Loucy (cell line): ENCODE measurements around the gene CCDC6.
"Not testable (repeated sequence)": the region's sequence is repeated elsewhere in the genome, so short reads cannot be mapped to it uniquely, and the experiment has no call there.

ENCODE experiments used
- H2AFZ ChIP-seq: fragments of 200-600 bp; sonication (generic); 2 replicates; pipeline ENCODE4 v1.6.0; 2016; ENCODE audit warnings: antibody characterized with exemption, mild to moderate bottlenecking, low read length, moderate library complexity
- H3F3A ChIP-seq: fragments of 200-600 bp; 2 replicates; pipeline ENCODE4 v1.6.0; 2016; ENCODE audit warnings: antibody characterized with exemption, low read depth, mild to moderate bottlenecking
- H3K27me3 ChIP-seq: fragments of 200-600 bp; sonication (generic); 2 replicates; pipeline ENCODE4 v1.6.1; 2014; ENCODE audit warnings: low read length, mild to moderate bottlenecking; ENCODE audit not compliant: insufficient read depth, poor library complexity, severe bottlenecking
- H3K36me3 ChIP-seq: fragments of 200-600 bp; sonication (generic); 2 replicates; pipeline ENCODE4 v1.6.1; 2016; ENCODE audit warnings: low read length; ENCODE audit not compliant: insufficient read depth
- H3K4me1 ChIP-seq: fragments of 200-600 bp; sonication (generic); 2 replicates; pipeline ENCODE4 v1.5.1; 2014; ENCODE audit warnings: low read length, mild to moderate bottlenecking; ENCODE audit not compliant: insufficient read depth, poor library complexity, severe bottlenecking
- H3K4me2 ChIP-seq: fragments of 200-600 bp; sonication (generic); 2 replicates; pipeline ENCODE4 v1.6.0; 2014; ENCODE audit warnings: antibody characterized with exemption, low read length, low read depth, mild to moderate bottlenecking; ENCODE audit not compliant: poor library complexity, severe bottlenecking
- H3K4me3 ChIP-seq: fragments of 200-600 bp; sonication (generic); 2 replicates; pipeline ENCODE4 v1.5.1; 2014; ENCODE audit warnings: low read length, mild to moderate bottlenecking, mixed read lengths; ENCODE audit not compliant: poor library complexity, severe bottlenecking
- H3K79me2 ChIP-seq: fragments of 200-600 bp; sonication (generic); 2 replicates; pipeline ENCODE4 v1.6.1; 2014; ENCODE audit warnings: low read length; ENCODE audit not compliant: insufficient read depth
- H3K9ac ChIP-seq: fragments of 200-600 bp; sonication (generic); 2 replicates; pipeline ENCODE4 v1.6.0; 2014; ENCODE audit warnings: mild to moderate bottlenecking, low read depth, low read length, moderate library complexity; ENCODE audit not compliant: poor library complexity, severe bottlenecking
- H3K9me2 ChIP-seq: fragments of 200-600 bp; sonication (generic); replicated peaks from 2 replicates; pipeline ENCODE4 v1.6.1; 2016; ENCODE audit warnings: low read depth, low read length, mixed read lengths
- H3K9me3 ChIP-seq: fragments of 200-600 bp; sonication (generic); 2 replicates; pipeline ENCODE4 v1.6.1; 2014; ENCODE audit warnings: mild to moderate bottlenecking, antibody characterized with exemption, low read length, low read depth; ENCODE audit not compliant: insufficient read depth
- H4K20me1 ChIP-seq: fragments of 200-600 bp; sonication (generic); 2 replicates; pipeline ENCODE4 v1.6.0; 2014; ENCODE audit warnings: antibody characterized with exemption, low read length, mild to moderate bottlenecking; ENCODE audit not compliant: insufficient read depth, poor library complexity, severe bottlenecking
- EZH2phosphoT487 ChIP-seq: fragments of 200-600 bp; IDR thresholded peaks from 2 replicates; pipeline ENCODE4 v1.6.1; 2018; ENCODE audit warnings: antibody characterized with exemption, mild to moderate bottlenecking, moderate library complexity, borderline replicate concordance
- TF ChIP-seq, protein P1 (sequence below): fragments of 200-600 bp; sonication (generic); conservative IDR thresholded peaks from 2 replicates; pipeline ENCODE4 v1.5.1; 2014; ENCODE audit warnings: mild to moderate bottlenecking, antibody characterized with exemption, low read length

The CCDC6 gene

DNA sequence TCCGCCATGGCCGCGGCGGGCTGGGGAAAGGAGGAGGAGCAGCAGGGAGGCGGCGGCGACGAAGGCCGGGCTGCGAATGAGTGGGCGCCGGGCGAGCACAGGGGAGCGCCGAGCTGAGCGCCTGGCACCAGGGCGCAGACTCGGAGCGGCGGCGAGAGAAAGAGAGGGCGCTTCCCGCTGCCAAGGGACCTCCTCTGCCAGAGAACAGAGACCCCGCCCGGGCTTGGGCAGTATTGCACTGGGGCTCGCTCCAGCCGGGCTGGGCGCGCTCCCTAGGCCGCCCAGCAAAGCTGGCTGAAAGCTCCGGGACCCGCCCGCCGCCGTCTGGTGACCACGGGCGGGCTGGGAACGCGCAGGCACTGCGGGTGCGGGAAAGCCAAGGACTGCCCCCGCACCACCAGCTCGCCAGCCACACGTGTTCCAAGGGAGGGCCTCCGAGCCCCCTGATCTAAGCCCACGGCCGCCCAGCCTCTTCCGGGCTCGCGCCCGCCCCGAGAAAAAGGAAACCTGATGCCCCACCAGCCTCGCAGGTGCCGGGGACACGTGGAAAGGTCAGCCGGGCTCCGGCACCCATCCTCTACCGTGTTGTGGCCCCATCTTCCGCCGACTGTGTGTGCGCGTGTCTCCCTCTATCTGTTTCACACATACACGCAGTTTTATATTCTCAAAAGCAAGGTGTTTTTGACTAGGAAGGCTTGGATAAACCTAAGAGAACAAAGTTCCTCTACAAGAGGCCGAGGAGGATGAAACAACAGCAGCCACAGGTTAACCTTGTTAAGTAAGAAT is at the start of gene CCDC6:
Gene CCDC6 (minus strand): TSS at position 140 of the 786 bp plus-strand sequence. CDS start 132 bp downstream, at position 8.
- no peaks in the 10 kb centered on the region for H3K27me3 ChIP-seq
- peak within 1 kb of the TSS; percentile 99 for H3K4me2 ChIP-seq
- H3K4me3 ChIP-seq = peak within 1 kb of the TSS; percentile 98
- H3K79me2 ChIP-seq = peaks cover 46% of the 10 kb centered on the region
- H3K9me3 ChIP-seq = no peaks in the 10 kb centered on the region
- TF ChIP-seq EZH2phosphoT487 = no peak
- TF ChIP-seq, protein P1, sequence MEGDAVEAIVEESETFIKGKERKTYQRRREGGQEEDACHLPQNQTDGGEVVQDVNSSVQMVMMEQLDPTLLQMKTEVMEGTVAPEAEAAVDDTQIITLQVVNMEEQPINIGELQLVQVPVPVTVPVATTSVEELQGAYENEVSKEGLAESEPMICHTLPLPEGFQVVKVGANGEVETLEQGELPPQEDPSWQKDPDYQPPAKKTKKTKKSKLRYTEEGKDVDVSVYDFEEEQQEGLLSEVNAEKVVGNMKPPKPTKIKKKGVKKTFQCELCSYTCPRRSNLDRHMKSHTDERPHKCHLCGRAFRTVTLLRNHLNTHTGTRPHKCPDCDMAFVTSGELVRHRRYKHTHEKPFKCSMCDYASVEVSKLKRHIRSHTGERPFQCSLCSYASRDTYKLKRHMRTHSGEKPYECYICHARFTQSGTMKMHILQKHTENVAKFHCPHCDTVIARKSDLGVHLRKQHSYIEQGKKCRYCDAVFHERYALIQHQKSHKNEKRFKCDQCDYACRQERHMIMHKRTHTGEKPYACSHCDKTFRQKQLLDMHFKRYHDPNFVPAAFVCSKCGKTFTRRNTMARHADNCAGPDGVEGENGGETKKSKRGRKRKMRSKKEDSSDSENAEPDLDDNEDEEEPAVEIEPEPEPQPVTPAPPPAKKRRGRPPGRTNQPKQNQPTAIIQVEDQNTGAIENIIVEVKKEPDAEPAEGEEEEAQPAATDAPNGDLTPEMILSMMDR = peak; percentile 51
- no peaks in the 10 kb centered on the region; the same call in 1 of the 2 replicates for H3K36me3 ChIP-seq
- H3K9me2 ChIP-seq = no peaks in the 10 kb centered on the region
- peak within 1 kb of the TSS; percentile 94 for H3K9ac ChIP-seq
- peak within 1 kb of the TSS; percentile 68 for H2AFZ ChIP-seq
- peaks cover 45% of the 10 kb centered on the region for H4K20me1 ChIP-seq
- no peaks in the 10 kb centered on the region for H3F3A ChIP-seq
- peaks cover 48% of the 10 kb centered on the region for H3K4me1 ChIP-seq

DNA sequence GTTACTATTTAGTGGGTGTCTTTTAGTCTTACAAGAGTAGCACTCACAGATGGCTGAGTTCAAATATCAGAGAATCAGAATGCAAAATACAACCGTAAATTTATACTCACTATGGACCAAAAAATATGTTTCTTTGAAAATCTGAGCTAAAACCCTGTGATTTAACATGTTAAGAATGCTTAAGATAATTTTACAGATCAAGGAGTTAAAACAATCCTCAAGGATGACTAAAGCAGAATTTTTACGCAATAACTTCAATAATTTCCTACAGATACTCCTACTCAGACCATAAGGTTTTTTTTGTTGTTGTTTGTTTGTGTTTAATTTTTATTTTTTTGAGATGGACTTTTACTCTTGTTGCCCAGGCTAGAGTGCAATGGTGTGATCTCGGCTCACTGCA is 47.9 kb upstream of the CCDC6 start:
- Histone ChIP-seq H3K36me3 (no peaks in the 10 kb centered on the region), H3K79me2 (no peaks in the 10 kb centered on the region), H3K4me1 (no peaks in the 10 kb centered on the region), H3K9me2 (no peaks in the 10 kb centered on the region), H3K9me3 (no peaks in the 10 kb centered on the region), H3K4me2 (no peak overlapping the region), H3K4me3 (no peak overlapping the region), H3F3A (no peaks in the 10 kb centered on the region), H3K27me3 (no peaks in the 10 kb centered on the region), H3K9ac (no peak overlapping the region), H2AFZ (no peak overlapping the region), H4K20me1 (no peaks in the 10 kb centered on the region)
- no peak for TF ChIP-seq EZH2phosphoT487
- TF ChIP-seq, protein P1 = no peak

DNA sequence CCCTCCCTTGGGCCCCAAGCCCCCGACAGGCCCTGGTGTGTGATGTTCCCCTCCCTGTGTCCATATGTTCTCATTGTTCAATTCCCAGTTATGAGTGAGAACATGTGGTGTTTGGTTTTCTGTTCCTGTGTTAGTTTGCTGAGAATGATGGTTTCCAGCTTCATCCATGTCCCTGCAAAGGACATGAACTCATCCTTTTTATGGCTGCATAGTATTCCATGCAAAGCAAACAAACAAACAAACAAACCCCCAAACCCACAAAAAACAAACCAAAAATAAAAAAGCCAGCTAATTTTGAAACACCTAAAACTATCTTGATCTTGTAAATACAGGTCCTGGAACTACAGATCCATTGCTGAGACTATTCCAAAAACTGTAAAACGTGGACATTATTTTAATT is 47.4 kb upstream of the CCDC6 start:
- H4K20me1 ChIP-seq, H3K79me2 ChIP-seq, H2AFZ ChIP-seq, H3K9me3 ChIP-seq, H3K9me2 ChIP-seq, H3K36me3 ChIP-seq, H3K4me3 ChIP-seq, H3K9ac ChIP-seq, H3K27me3 ChIP-seq, H3F3A ChIP-seq, H3K4me2 ChIP-seq, H3K4me1 ChIP-seq: not testable (repeated sequence)

DNA sequence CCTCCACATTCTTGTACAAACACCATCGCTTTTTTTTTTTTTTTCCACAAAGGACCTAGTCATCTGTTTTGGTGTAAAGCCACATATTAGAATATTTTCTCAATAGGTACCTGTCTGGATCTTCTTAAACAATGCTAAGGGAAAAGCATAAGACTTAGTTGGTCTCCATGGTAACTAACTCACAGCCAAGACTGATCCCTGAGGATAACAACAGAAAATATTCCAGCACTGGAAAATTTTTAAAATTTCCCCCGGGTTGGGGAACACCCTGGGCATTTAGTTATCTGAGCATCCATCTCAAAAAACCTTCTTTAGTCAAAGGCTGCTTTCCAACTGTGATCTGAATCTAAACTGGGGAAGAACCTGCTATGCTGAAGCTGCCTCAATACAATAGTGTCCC is 43.7 kb upstream of the CCDC6 start:
- Histone ChIP-seq H3K4me1 (no peaks in the 10 kb centered on the region), H3K36me3 (no peaks in the 10 kb centered on the region), H3F3A (no peaks in the 10 kb centered on the region), H3K9me3 (no peaks in the 10 kb centered on the region), H3K9me2 (no peaks in the 10 kb centered on the region), H3K9ac (no peak overlapping the region), H3K4me2 (no peak overlapping the region), H3K4me3 (no peak overlapping the region), H3K27me3 (no peaks in the 10 kb centered on the region), H2AFZ (no peak overlapping the region), H3K79me2 (no peaks in the 10 kb centered on the region), H4K20me1 (no peaks in the 10 kb centered on the region)
- no peak for TF ChIP-seq EZH2phosphoT487
- TF ChIP-seq, protein P1 = no peak
